IgD-negative memory B cell (primary cell): ENCODE data around the gene ADRM1. TPM values are rescaled to one million over a fixed set of nuclear protein-coding genes. Genes with fewer than 3 reads are reported as not detected.

Source experiments
- H3K27ac Mint-ChIP-seq, 3 donors: one replicate each; pipeline ENCODE4 v1.8.0; 2020 to 2022; ENCODE audit warnings: mild to moderate bottlenecking in 3 of 3, mixed read lengths in 3 of 3, moderate library complexity in 1 of 3
- H3K27me3 Mint-ChIP-seq: one replicate; pipeline ENCODE4 v1.8.0; 2021; ENCODE audit warnings: mixed read lengths
- H3K36me3 Mint-ChIP-seq: one replicate; pipeline ENCODE4 v1.8.0; 2020; ENCODE audit warnings: mild to moderate bottlenecking, mixed read lengths
- H3K4me1 Mint-ChIP-seq, 3 donors: one replicate each; pipeline ENCODE4 v1.8.0; 2020 to 2022; ENCODE audit warnings: mixed read lengths in 3 of 3, mild to moderate bottlenecking in 1 of 3
- H3K4me3 Mint-ChIP-seq, 4 donors: one replicate each; pipeline ENCODE4 v1.8.0; 2020 to 2022; ENCODE audit warnings: mild to moderate bottlenecking in 4 of 4, mixed read lengths in 4 of 4, moderate library complexity in 3 of 4
- H3K9me3 Mint-ChIP-seq, 3 donors: one replicate each; pipeline ENCODE4 v1.8.0; 2020 to 2021; ENCODE audit warnings: mixed read lengths in 3 of 3, mild to moderate bottlenecking in 1 of 3
- polyA plus RNA-seq: library from polyadenylated mRNA; unstranded; fragments of 300-500 nt; fragmentation: Illumina TruSeq; gene quantifications from one replicate; pipeline ENCODE4 v1.2.3, GENCODE V29; 2021

The ADRM1 gene
- polyA plus RNA-seq, 1 donor from 2014 or later = 149 TPM

DNA sequence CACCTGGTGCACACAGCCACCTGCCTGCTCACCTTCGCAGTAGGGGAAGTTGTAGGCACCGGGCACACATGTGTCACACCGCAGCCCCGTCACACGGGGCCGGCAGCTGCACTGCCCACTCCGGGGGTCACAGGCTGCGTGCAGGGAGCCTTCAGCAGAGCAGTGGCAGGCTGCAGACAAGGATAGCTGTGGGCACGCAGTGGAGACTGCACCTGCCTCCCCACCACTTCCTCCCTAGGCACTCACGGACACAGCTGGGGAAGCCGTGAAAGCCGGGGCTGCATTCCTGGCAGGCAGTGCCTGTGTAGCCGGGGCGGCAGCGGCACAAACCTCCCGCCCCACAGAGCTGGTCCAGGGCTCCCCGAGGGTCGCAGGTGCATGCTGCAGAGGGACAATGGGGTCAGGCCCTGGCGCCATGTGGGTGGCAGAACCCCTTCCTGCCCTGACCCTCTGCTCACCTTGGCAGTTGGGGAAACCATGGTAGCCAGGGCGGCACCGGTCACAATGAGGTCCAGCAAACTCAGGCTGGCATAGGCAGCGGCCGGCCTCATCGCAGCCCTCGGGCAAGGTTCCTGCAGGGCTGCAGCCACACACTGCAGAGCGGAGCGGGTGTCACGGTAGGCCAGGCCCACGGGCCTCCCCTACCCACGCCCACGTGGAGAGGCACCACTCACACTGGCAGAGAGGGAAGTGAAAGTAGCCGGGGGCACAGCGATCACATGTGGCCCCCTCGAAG, 34.9 kb downstream of the ADRM1 start:
- H3K9me3 Mint-ChIP-seq = peaks cover 0 to 6% (median 0%) of the 10 kb centered on the region in 3 donors
- H3K4me3 Mint-ChIP-seq = peak overlapping the region; percentile 64 to 92 (median 79)
- H3K4me1 Mint-ChIP-seq = peaks cover 8 to 33% (median 28%) of the 10 kb centered on the region in 3 donors
- no peaks in the 10 kb centered on the region for H3K36me3 Mint-ChIP-seq
- H3K27me3 Mint-ChIP-seq = peaks cover 2% of the 10 kb centered on the region
- H3K27ac Mint-ChIP-seq = peak overlapping the region; percentile 79 to 97 (median 97)

DNA sequence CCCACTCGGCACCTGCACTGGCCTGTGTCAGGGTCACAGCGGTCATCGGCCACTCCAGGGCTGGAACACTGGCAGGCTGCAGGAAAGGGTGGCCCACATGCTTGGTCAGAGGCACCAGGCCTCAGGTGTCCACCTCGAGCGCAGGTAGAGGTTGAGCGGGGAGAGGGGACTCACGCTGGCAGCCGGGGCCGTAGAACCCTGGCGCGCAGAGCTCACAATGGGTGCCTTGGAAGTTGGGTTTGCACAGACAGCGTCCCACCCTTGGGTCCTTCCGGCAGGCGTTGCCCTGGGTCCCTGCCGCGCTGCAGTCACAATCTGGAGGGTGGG, 35.5 kb downstream of the ADRM1 start:
- peaks cover 0 to 6% (median 0%) of the 10 kb centered on the region in 3 donors for H3K9me3 Mint-ChIP-seq
- H3K27ac Mint-ChIP-seq = peak overlapping the region; percentile 79 to 99 (median 97)
- peak overlapping the region; percentile 64 to 92 (median 79) for H3K4me3 Mint-ChIP-seq
- no peaks in the 10 kb centered on the region for H3K36me3 Mint-ChIP-seq
- H3K4me1 Mint-ChIP-seq = peaks cover 8 to 33% (median 28%) of the 10 kb centered on the region in 3 donors
- peaks cover 2% of the 10 kb centered on the region for H3K27me3 Mint-ChIP-seq

DNA sequence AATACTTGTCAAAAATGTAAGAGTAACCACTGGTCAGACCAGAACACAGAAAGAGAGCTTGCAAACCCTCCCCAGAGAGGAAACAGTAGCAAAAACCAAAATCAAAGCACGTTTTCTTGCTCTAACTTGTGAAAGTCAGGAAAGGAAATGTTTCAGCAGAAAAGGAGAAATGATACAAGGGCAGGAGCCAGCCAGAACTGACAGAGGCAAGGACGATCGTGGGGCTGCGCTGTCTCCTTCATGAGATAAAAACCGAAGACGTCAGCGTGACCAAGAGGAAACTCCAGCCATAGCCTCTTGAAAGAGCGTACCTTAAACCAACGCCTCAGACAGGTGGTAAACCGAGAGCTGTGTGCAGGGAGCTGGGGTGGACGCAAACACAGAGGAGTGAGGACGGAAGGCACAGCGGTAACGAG, 36.9 kb downstream of the ADRM1 start:
- Mint-ChIP-seq H3K27ac (peak overlapping the region; percentile 79 to 99 (median 97)), H3K27me3 (peaks cover 2% of the 10 kb centered on the region), H3K36me3 (peaks cover 1% of the 10 kb centered on the region), H3K9me3 (peaks cover 0 to 6% (median 0%) of the 10 kb centered on the region in 3 donors), H3K4me3 (peak overlapping the region; percentile 74 to 97 (median 92)), H3K4me1 (peaks cover 8 to 35% (median 31%) of the 10 kb centered on the region in 3 donors)

DNA sequence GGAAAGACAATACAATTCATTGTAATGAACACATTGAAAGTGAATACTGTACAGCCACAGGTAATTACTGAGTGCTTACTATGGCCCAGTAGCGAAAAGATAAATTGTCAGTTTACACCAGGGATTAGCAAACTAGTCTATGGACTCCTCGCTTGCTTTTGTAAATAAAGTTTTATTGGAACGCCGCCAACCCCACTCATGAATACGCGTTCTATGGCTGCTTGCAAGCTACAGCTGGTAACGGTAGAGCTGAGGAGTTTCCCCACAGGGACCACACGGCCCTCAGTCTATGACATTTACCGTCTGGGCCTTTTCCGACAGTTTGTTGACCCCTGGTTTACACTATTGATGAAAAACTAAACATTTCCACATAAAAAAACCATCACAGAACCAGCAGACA, 40.1 kb downstream of the ADRM1 start:
- peaks cover 8 to 19% (median 19%) of the 10 kb centered on the region in 3 donors for H3K4me1 Mint-ChIP-seq
- H3K27ac Mint-ChIP-seq = no peak overlapping the region

DNA sequence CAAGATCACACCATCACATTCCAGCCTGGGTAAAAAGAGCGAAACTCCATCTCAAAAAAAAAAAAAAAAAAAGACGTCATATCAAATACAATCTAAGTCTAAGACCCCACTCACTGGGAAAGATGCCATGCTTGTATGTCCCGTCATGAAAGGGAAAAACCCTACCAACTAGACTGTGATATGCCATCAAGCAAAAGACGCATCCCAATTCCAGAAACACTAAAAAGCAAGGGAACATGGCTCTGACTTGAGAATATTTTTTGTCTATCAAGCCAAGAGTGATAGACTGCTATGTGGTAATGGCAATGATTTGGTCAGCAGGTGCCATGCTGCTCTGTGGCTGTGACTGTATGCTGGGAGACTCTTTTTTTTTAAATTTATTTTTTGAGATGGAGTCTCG, 41.3 kb downstream of the ADRM1 start:
- H3K4me3 Mint-ChIP-seq = no peak overlapping the region
- H3K27ac Mint-ChIP-seq = no peak overlapping the region
- peaks cover 4% of the 10 kb centered on the region for H3K36me3 Mint-ChIP-seq
- no peaks in the 10 kb centered on the region for H3K27me3 Mint-ChIP-seq
- H3K4me1 Mint-ChIP-seq = peaks cover 8 to 15% (median 15%) of the 10 kb centered on the region in 3 donors
- peaks cover 0 to 3% (median 0%) of the 10 kb centered on the region in 3 donors for H3K9me3 Mint-ChIP-seq

More for the DNA sequence above, 40.1 kb downstream of the ADRM1 start:
- H3K36me3 Mint-ChIP-seq = peaks cover 1% of the 10 kb centered on the region
- peaks cover 0 to 5% (median 0%) of the 10 kb centered on the region in 3 donors for H3K9me3 Mint-ChIP-seq
- no peak overlapping the region for H3K4me3 Mint-ChIP-seq
- no peaks in the 10 kb centered on the region for H3K27me3 Mint-ChIP-seq

DNA sequence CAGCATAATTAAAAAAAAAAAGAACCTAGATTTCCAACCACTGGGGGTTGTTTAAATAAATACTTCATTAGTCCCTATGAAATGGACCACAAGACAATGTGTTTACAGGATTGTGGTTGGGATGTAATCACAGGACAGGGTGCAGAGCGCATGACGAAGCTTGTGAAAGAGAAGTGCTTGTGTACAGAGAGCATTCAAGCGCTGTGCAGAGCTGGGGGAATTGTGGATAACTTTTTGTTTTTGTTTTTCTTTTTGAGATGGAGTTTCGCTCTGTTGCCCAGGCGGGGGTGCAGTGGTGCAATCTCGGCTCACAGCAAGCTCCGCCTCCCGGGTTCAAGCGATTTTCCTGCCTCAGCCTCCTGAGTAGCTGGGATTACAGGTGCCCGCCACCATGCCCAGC, 42.0 kb downstream of the ADRM1 start:
- Mint-ChIP-seq H3K27me3 (no peaks in the 10 kb centered on the region), H3K36me3 (peaks cover 4% of the 10 kb centered on the region), H3K4me3 (peak overlapping the region in 1 of 4 donors; percentile 32), H3K9me3 (peaks cover 0 to 5% (median 0%) of the 10 kb centered on the region in 3 donors), H3K27ac (peak overlapping the region in 1 of 3 donors; percentile 46), H3K4me1 (peaks cover 3 to 9% (median 9%) of the 10 kb centered on the region in 3 donors)

DNA sequence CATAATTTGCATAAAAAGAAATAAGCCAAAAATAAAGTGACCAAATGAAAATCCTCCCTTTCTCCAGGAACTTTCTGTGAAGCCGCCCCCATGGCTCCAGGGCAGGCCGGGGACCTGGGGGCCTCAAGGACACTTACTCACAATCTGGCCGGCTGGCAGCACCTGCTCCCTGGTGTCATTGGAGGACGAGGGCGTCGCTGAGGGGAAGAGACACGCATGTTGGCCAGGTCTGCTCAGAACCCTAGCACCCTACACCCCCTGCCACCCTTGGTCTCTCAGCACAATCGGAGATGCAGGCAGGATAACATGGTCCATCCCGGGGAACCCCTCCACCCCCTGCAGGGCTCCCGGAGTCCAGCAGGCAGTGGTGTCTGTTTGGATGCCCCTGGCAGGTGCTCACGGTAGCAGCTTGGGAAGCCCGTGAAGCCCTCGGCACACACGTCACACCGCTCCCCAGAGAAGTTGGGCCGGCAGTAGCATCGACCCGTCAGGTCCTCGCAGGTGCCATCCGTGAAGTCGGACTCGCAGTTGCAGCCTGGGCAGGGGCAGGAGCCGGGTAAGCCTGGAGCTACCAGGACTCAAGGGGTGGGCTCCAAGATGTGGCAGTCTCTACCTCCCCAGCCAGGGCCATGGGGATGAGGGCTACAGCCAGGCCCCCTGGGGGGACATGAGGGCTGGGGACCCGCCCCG, 43.0 kb downstream of the ADRM1 start:
- peaks cover 0 to 6% (median 5%) of the 10 kb centered on the region in 3 donors for H3K4me1 Mint-ChIP-seq

DNA sequence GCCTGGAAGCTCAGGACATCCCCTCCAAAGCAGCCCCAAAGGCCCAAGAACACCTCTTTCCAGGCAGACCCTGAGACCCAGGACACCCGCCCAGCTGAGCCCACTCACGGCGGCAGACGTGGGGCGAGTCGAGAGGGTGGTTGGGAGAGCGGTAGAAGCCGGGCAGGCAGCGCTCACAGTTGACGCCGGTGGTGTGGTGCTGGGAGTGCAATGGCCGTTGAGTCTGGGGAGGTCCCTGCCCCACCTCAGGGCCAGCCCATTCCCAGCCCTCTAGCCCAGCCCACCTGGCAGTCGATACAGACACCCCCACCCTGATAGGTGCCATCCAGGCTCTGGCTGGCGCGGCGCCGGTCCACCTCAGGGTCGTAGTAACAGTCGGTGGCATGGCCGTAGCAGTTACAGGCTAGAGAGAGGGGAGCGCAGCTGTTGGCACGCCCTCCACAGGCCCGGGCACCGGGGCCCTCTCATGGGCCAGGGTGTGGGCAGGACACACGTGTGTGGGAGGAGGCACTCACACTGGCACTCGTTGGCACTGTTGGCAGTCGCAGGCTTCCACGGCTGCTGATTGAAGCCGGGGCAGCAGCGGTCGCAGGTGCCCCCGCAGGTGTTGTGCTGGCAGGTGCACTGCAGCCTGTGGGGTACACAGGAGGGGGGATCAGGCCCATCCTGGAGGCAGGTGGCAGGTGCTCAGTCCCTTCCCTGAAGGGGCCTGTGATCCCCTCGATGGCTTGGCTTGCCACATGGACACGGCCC, 43.8 kb downstream of the ADRM1 start:
- Mint-ChIP-seq H3K4me1 (peaks cover 0 to 6% (median 5%) of the 10 kb centered on the region in 3 donors), H3K9me3 (peaks cover 0 to 2% (median 0%) of the 10 kb centered on the region in 3 donors), H3K36me3 (peaks cover 4% of the 10 kb centered on the region), H3K27ac (no peak overlapping the region), H3K27me3 (no peaks in the 10 kb centered on the region), H3K4me3 (no peak overlapping the region)

More for the DNA sequence above, 43.0 kb downstream of the ADRM1 start:
- no peak overlapping the region for H3K4me3 Mint-ChIP-seq
- H3K9me3 Mint-ChIP-seq = peaks cover 0 to 2% (median 0%) of the 10 kb centered on the region in 3 donors
- H3K27me3 Mint-ChIP-seq = no peaks in the 10 kb centered on the region
- H3K27ac Mint-ChIP-seq = no peak overlapping the region
- peaks cover 4% of the 10 kb centered on the region for H3K36me3 Mint-ChIP-seq

DNA sequence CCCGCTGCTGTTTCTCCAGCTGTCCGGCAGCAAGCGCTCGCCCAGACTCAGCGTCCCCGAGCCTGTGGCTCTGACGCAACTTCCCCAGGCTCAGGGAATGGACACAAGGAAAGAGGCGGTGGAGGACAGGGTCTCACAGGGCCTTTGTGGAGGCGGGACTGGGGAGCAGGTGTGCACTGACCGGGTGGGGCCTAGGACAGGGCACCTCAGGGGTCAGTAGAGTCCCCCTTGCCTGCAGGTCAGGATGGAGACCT, 44.3 kb downstream of the ADRM1 start:
- peaks cover 4% of the 10 kb centered on the region for H3K36me3 Mint-ChIP-seq
- H3K4me1 Mint-ChIP-seq = peaks cover 0 to 6% (median 5%) of the 10 kb centered on the region in 3 donors
- H3K4me3 Mint-ChIP-seq = no peak overlapping the region
- no peak overlapping the region for H3K27ac Mint-ChIP-seq
- peaks cover 0 to 2% (median 0%) of the 10 kb centered on the region in 3 donors for H3K9me3 Mint-ChIP-seq
- no peaks in the 10 kb centered on the region for H3K27me3 Mint-ChIP-seq

DNA sequence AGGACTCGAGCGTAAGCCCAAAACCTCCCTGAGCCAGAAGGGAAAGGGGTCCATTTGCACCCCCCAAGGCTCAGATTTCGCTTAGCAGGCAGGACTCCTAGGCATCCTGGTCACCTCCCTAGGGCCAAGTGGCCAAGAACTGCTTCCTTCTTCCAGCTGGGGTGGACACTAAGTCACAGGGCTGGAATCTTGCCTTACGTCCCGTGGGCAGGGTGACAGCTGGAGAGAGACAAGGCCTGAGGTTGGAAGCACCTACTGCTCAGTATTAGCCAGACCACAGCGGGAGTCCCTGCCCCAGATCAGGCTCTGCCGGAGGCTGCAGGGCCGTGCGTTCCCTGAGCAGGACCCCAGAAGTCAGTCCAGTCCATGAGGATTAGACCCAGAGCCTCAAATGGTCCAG, 44.6 kb downstream of the ADRM1 start:
- Mint-ChIP-seq H3K9me3 (peaks cover 0 to 2% (median 0%) of the 10 kb centered on the region in 3 donors), H3K4me3 (no peak overlapping the region), H3K36me3 (peaks cover 4% of the 10 kb centered on the region), H3K4me1 (peaks cover 0 to 6% (median 5%) of the 10 kb centered on the region in 3 donors), H3K27ac (no peak overlapping the region), H3K27me3 (no peaks in the 10 kb centered on the region)

DNA sequence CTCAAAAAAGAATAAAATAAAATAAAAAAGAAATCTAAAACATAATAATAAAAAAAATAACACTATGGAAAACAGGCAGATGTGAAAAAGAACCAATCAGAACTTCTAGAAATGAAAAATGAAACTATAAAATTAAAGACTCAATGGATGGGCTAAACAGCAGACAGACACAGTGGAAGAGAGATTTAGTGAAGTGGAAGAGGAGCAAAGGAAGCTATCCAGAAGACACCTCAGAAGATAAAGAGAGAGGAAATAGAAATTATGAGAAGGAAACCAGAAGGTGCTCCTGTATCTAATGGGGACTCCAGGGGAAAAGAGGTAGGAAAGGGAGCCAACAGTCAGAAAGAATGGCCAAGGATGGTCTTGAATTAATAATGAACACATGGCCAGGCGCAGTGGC, 45.8 kb downstream of the ADRM1 start:
- Mint-ChIP-seq H3K27ac (peak overlapping the region in 1 of 3 donors; percentile 44), H3K27me3 (no peaks in the 10 kb centered on the region), H3K4me3 (no peak overlapping the region), H3K36me3 (peaks cover 4% of the 10 kb centered on the region), H3K4me1 (peaks cover 0 to 6% (median 5%) of the 10 kb centered on the region in 3 donors), H3K9me3 (peaks cover 0 to 2% (median 0%) of the 10 kb centered on the region in 3 donors)

DNA sequence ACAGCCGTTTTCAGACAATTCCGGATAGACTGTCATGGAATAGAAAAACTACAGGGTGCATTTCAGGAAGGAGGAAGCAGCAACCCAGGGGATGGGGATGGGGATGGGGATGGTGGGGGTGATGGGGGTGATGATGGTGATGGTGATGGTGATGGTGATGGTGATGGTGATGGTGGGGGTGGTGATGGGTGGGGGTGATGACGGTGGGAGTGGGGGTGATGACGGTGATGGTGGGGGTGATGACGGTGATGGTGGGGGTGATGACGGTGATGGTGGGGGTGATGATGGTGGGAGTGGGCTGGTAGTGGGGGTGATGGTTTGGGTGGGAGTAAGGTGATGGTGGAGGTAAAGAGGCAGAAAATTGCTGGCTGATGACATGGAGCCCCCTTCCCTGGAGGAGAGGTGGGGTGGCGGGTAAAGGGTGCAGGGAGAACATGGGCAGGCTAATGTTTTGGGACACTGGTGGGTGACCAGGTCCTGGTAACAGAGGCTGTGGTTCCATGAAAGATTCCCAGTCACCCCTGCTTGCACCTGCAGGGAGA, 46.8 kb downstream of the ADRM1 start:
- no peak overlapping the region for H3K27ac Mint-ChIP-seq
- H3K4me3 Mint-ChIP-seq = no peak overlapping the region
- H3K36me3 Mint-ChIP-seq = peaks cover 3% of the 10 kb centered on the region
- H3K4me1 Mint-ChIP-seq = peaks cover 0 to 4% (median 2%) of the 10 kb centered on the region in 3 donors
- H3K27me3 Mint-ChIP-seq = no peaks in the 10 kb centered on the region
- H3K9me3 Mint-ChIP-seq = peaks cover 0 to 2% (median 0%) of the 10 kb centered on the region in 3 donors

DNA sequence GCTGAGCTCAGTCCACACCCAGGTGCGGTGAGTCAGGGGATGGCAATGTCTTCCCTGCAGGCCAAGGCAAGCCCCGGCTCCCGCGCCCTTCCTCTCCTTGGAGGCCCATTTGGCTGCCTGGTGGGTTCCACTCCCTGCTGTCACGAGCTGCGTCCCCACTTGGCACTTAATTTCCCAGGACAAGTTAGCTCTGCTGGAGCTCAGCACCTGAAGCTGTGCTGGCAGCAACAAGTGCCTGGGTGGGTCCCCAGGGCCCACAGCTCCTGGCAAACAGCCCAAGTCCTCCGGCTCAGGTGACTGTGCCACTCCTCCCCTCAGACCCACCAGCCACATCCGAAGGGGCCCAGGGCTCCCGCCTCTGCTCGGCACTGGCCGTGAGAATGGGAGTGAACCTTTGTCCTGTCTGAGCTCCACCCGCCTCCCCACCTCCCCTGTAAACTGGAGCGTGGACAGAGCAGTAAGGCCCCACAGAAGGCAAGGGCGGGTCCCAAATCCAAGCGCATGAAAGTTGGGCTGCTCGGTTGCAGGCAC, 47.4 kb downstream of the ADRM1 start:
- H3K4me3 Mint-ChIP-seq = no peak overlapping the region
- H3K36me3 Mint-ChIP-seq = peaks cover 3% of the 10 kb centered on the region
- peaks cover 0 to 2% (median 0%) of the 10 kb centered on the region in 3 donors for H3K9me3 Mint-ChIP-seq
- H3K27me3 Mint-ChIP-seq = no peaks in the 10 kb centered on the region
- peaks cover 0 to 1% (median 0%) of the 10 kb centered on the region in 3 donors for H3K4me1 Mint-ChIP-seq
- no peak overlapping the region for H3K27ac Mint-ChIP-seq

DNA sequence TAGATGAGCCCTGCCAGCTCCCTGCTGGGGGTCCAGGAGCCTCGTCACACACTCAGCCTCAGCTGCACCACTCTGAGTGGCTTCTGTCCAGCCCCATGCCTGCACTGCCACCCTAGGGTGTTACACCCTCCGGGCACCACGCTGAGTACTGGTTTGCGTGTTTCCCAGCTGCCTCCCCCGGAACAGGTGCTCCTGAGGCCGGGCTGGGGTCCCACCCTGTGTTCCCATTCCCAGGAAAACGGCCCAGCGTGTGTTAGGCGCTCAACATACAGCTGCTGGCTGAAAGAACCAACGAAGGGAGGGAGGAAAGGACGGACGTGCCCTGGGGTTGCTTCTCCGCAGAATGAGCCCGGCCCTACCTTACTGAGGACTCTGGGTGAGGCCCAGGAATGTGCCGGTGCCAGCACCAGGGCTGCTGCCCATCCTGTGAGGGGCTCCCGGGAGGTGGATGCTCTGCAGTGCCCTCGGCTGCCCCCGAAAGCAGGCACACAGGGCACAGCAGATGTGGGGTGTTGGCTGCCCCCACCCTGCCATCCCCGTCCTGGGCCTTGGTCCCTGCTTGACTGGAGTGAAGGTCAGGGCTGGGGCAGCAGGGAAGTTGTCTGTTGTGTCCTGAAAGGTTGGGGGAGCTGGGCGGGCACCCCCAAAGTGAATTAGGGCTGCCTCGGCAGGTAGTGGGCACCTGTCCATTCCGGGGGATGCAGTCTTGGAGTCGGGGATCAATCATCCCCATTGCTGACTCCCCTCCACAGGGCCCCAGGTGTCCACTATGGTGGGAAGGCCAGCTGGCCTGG, 48.0 kb downstream of the ADRM1 start:
- no peak overlapping the region for H3K27ac Mint-ChIP-seq
- H3K27me3 Mint-ChIP-seq = no peaks in the 10 kb centered on the region
- peaks cover 3% of the 10 kb centered on the region for H3K36me3 Mint-ChIP-seq
- peaks cover 0 to 1% (median 0%) of the 10 kb centered on the region in 3 donors for H3K4me1 Mint-ChIP-seq
- H3K4me3 Mint-ChIP-seq = no peak overlapping the region
- H3K9me3 Mint-ChIP-seq = peaks cover 0 to 2% (median 0%) of the 10 kb centered on the region in 3 donors
